HEK293T (cell line): Measurements from ENCODE around the gene EFNA5.

Experiments used
- CTCF ChIA-PET: fragments of 350-600 bp; formaldehyde crosslinking; extraction: SDS; loops from one replicate; lab custom pipeline; 2021; ENCODE audit warnings: antibody characterized with exemption, inconsistent platforms; lab: Yijun Ruan, JAX
- POLR2A ChIA-PET: fragments of 350-600 bp; formaldehyde crosslinking; extraction: SDS; loops from one replicate; lab custom pipeline; 2020; ENCODE audit warnings: antibody characterized with exemption, inconsistent platforms; lab: Yijun Ruan, JAX
- DNase-seq: peaks from one replicate; pipeline ENCODE4 v3.0.0; 2012; ENCODE audit warnings: mixed read lengths; ENCODE audit errors: extremely low spot score
- ARNT ChIP-seq: fragments of 450-650 bp; IDR thresholded peaks from 2 replicates; pipeline ENCODE4 v1.6.1; 2017; ENCODE audit warnings: mild to moderate bottlenecking
- BHLHE40 ChIP-seq: fragments of 450-650 bp; IDR thresholded peaks from 2 replicates; pipeline ENCODE4 v1.6.1; 2016; ENCODE audit warnings: mild to moderate bottlenecking, moderate library complexity, borderline replicate concordance
- CTBP1 ChIP-seq: fragments of 450-650 bp; IDR thresholded peaks from 2 replicates; pipeline ENCODE4 v1.6.1; 2016; ENCODE audit warnings: borderline replicate concordance
- ELF4 ChIP-seq: fragments of 450-650 bp; IDR thresholded peaks from 2 replicates; pipeline ENCODE4 v1.6.1; 2017; ENCODE audit warnings: antibody characterized with exemption
- FOXA1 ChIP-seq: fragments of 450-650 bp; IDR thresholded peaks from 2 replicates; pipeline ENCODE4 v1.6.1; 2016; ENCODE audit warnings: mild to moderate bottlenecking
- FOXK2 ChIP-seq: fragments of 450-650 bp; IDR thresholded peaks from 2 replicates; pipeline ENCODE4 v1.6.1; 2016; ENCODE audit warnings: mild to moderate bottlenecking
- FOXM1 ChIP-seq: fragments of 450-650 bp; IDR thresholded peaks from 2 replicates; pipeline ENCODE4 v1.6.1; 2017; ENCODE audit warnings: mild to moderate bottlenecking, borderline replicate concordance
- HDGF ChIP-seq: fragments of 450-650 bp; IDR thresholded peaks from 2 replicates; pipeline ENCODE4 v1.6.1; 2017; ENCODE audit warnings: antibody characterized with exemption, borderline replicate concordance
- L3MBTL2 ChIP-seq: fragments of 450-650 bp; conservative IDR thresholded peaks from 2 replicates; pipeline ENCODE4 v1.6.1; 2016; ENCODE audit warnings: mild to moderate bottlenecking
- LEF1 ChIP-seq: fragments of 450-650 bp; IDR thresholded peaks from 2 replicates; pipeline ENCODE4 v1.6.1; 2017; ENCODE audit warnings: mild to moderate bottlenecking, borderline replicate concordance
- NFRKB ChIP-seq: fragments of 450-650 bp; IDR thresholded peaks from 2 replicates; pipeline ENCODE4 v1.6.1; 2016; ENCODE audit warnings: mild to moderate bottlenecking, moderate library complexity
- PKNOX1 ChIP-seq: fragments of 450-650 bp; IDR thresholded peaks from 2 replicates; pipeline ENCODE4 v1.6.1; 2016
- SP1 ChIP-seq: fragments of 450-650 bp; IDR thresholded peaks from 2 replicates; pipeline ENCODE4 v1.6.1; 2017
- SUZ12 ChIP-seq: fragments of 450-650 bp; IDR thresholded peaks from 2 replicates; pipeline ENCODE4 v1.6.1; 2016; ENCODE audit warnings: mild to moderate bottlenecking
- TARDBP ChIP-seq: fragments of 450-650 bp; IDR thresholded peaks from 2 replicates; pipeline ENCODE4 v1.6.1; 2016
- ZNF384 ChIP-seq: fragments of 450-650 bp; IDR thresholded peaks from 2 replicates; pipeline ENCODE4 v1.6.1; 2016

Gene EFNA5

GRCh38 chr5:107621089-107621488, 49.6 kb downstream of the EFNA5 start:
- TF ChIP-seq BHLHE40 (no peak), HDGF (no peak), L3MBTL2 (no peak), ARNT (no peak), PKNOX1 (no peak), FOXK2 (no peak), TARDBP (no peak), ELF4 (no peak), NFRKB (no peak), ZNF384 (no peak), CTBP1 (no peak)
- POLR2A ChIA-PET = no interaction called here
- DNase-seq = no peak
- CTCF ChIA-PET = no interaction called here

DNA sequence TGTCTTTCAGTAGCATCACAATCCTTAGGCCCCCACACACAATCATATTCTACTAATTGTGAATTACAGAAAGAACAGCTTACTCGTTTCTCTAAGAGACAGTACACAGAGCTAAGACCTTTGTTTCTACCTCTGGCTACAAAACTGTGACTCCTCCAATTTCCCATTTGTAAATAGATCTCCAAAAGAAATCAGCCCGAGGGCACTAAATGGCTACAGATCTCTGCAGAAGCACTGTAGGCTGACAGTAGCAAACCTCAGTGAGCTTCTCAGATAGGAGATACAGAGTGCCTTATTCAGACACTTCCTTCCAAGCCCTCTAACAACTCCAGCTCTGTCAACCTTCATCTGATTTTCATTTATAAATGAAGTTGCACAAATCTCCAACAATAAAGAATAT, 51.0 kb downstream of the EFNA5 start:
- no peak for DNase-seq
- TF ChIP-seq FOXK2 (no peak), SUZ12 (no peak), PKNOX1 (no peak), ZNF384 (no peak), ARNT (no peak), L3MBTL2 (no peak), FOXA1 (no peak), BHLHE40 (no peak), SP1 (no peak), HDGF (no peak), NFRKB (no peak), TARDBP (no peak), LEF1 (no peak), CTBP1 (no peak), FOXM1 (no peak), ELF4 (no peak)
- ChIA-PET POLR2A (interaction anchor here (1.5 kb wide), 1 partner anchor 11 kb away, joined by 5 read pairs; no protein-coding TSS in a partner anchor), CTCF (interaction anchor here (1.0 kb wide), 1 partner anchor 47 kb away, joined by 3 read pairs; no protein-coding TSS in a partner anchor)

- TF ChIP-seq PKNOX1 (peak; percentile 57; the same call in 1 of the 2 replicates), FOXK2 (no peak), TARDBP (no peak)
- POLR2A ChIA-PET = interaction anchor here (1.6 kb wide), 1 partner anchor 29 kb away, joined by 3 read pairs; no protein-coding TSS in a partner anchor
- CTCF ChIA-PET = interaction anchor here (0.5 to 0.6 kb wide), 2 partner anchors 100 to 169 kb away, joined by 3 to 4 read pairs; no protein-coding TSS in a partner anchor
- DNase-seq = no peak
These were observed 52.5 kb downstream of the EFNA5 start for GRCh38 chr5:107618242-107618641.

DNA sequence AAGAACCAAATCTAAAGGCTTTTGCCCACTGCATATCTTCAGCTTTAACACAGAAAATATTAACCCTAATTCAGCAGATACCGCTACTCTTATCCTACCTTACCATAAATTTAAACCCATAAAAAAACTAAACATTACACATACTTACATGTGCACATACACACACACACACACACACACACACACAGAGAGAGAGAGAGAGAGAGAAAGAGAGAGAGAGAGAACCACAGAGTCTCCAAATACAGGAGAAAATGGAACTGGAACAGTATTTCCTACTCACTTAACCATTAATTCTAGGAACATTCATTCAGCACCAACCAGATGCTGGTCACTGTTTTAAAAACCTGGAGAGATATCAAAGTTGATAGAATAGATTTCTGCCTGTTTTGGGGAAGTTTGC, 53.7 kb downstream of the EFNA5 start:
- TF ChIP-seq L3MBTL2 (no peak), CTBP1 (no peak)
- ChIA-PET CTCF (interaction anchor here (0.7 kb wide), 1 partner anchor 50 kb away, joined by 3 read pairs; no protein-coding TSS in a partner anchor), POLR2A (interaction anchor here (1.6 kb wide), 1 partner anchor 30 kb away, joined by 3 read pairs; no protein-coding TSS in a partner anchor)
- no peak for DNase-seq

DNA sequence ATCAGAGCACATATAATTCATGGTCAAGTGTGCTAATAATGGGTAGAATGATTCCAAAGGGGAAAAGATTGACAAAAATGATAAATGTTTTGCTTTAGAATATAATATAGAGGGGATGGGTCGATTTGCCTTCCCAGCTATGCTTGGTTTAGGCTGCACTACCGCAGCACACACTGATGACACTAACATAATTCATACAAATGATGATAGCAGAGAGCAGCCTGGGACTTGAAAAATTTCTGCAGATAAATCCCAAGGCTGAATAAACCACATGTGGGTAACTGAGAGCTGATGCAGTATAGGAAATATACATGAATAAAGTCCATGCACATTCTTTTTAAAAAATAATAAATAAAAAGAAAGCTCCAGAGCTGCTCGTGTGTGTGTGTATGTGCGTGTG, 54.5 kb downstream of the EFNA5 start:
- ChIA-PET CTCF (interaction anchor here (0.9 kb wide), 1 partner anchor 12 kb away, joined by 3 read pairs; no protein-coding TSS in a partner anchor), POLR2A (interaction anchor here (0.9 kb wide), 1 partner anchor 12 kb away, joined by 4 read pairs; no protein-coding TSS in a partner anchor)
- TF ChIP-seq FOXA1 = no peak
- no peak for TF ChIP-seq L3MBTL2
- TF ChIP-seq LEF1 = no peak
- TF ChIP-seq NFRKB = no peak
- no peak for TF ChIP-seq PKNOX1
- no peak for TF ChIP-seq SUZ12
- TF ChIP-seq TARDBP = no peak
- no peak for TF ChIP-seq BHLHE40
- no peak for TF ChIP-seq CTBP1
- no peak for DNase-seq

GRCh38 chr5:107615299-107615817, 55.4 kb downstream of the EFNA5 start:
- POLR2A ChIA-PET = interaction anchor here (0.9 kb wide), 1 partner anchor 11 kb away, joined by 4 read pairs; no protein-coding TSS in a partner anchor
- TF ChIP-seq LEF1 (no peak), HDGF (no peak), ELF4 (no peak), ZNF384 (no peak), FOXK2 (no peak), NFRKB (no peak), BHLHE40 (no peak), SUZ12 (no peak), L3MBTL2 (no peak)
- CTCF ChIA-PET = interaction anchor here (0.7 to 0.9 kb wide), 2 partner anchors 12 to 22 kb away, joined by 3 read pairs; no protein-coding TSS in a partner anchor
- DNase-seq = no peak
